SK-N-SH (cell line): ENCODE results near the gene KCNC2.

Source experiments
- FOXJ3 ChIP-seq: sonication (generic); formaldehyde crosslinking; IDR thresholded peaks from 2 replicates; pipeline ENCODE4 v1.5.1; 2020; ENCODE audit warnings: mild to moderate bottlenecking, missing genetic modification reagents
- POLR2AphosphoS5 ChIP-seq: IDR thresholded peaks from 2 replicates; pipeline ENCODE4 v1.6.1; 2012; ENCODE audit warnings: low read depth, low read length
- RFX5 ChIP-seq: IDR thresholded peaks from 2 replicates; pipeline ENCODE4 v1.6.1; 2012; ENCODE audit warnings: mild to moderate bottlenecking, improper control_type of control experiment, low read length
- SIN3A ChIP-seq: IDR thresholded peaks from 2 replicates; pipeline ENCODE4 v1.6.1; 2012; ENCODE audit warnings: low read depth, mild to moderate bottlenecking, low read length, moderate library complexity, borderline replicate concordance
- SMC3 ChIP-seq: IDR thresholded peaks from 2 replicates; pipeline ENCODE4 v1.6.1; 2012; ENCODE audit warnings: low read depth, low read length, improper control_type of control experiment
- TF ChIP-seq, protein P1 (sequence below): IDR thresholded peaks from 2 replicates; pipeline ENCODE4 v1.4.0; 2012; ENCODE audit warnings: low read depth, borderline replicate concordance
- TF ChIP-seq, protein P2 (sequence below): fragments of 200-600 bp; sonication (generic); IDR thresholded peaks from 2 replicates; pipeline ENCODE4 v1.6.1; 2017; ENCODE audit warnings: antibody characterized with exemption, mild to moderate bottlenecking, moderate library complexity

DNA sequence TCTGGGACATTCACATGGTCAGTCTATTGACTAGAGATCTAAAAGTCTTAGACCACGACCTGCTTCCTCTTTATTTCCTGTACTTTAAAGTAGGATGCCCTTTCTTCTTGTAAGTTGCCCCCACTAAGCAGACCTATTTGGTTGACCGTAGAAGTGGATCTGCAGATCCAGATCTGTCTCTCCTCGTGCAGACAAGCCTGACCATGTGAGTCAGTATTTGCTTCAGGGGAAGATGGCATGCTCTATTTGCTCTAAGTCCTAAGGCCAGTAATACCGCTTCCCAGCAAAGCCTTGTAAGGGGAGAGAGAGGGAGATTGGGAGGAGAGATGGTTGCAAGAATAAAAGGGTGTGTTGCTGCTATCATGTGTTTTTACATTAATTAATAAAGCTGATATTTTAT, 46.8 kb downstream of the KCNC2 start:
- TF ChIP-seq, protein P1, sequence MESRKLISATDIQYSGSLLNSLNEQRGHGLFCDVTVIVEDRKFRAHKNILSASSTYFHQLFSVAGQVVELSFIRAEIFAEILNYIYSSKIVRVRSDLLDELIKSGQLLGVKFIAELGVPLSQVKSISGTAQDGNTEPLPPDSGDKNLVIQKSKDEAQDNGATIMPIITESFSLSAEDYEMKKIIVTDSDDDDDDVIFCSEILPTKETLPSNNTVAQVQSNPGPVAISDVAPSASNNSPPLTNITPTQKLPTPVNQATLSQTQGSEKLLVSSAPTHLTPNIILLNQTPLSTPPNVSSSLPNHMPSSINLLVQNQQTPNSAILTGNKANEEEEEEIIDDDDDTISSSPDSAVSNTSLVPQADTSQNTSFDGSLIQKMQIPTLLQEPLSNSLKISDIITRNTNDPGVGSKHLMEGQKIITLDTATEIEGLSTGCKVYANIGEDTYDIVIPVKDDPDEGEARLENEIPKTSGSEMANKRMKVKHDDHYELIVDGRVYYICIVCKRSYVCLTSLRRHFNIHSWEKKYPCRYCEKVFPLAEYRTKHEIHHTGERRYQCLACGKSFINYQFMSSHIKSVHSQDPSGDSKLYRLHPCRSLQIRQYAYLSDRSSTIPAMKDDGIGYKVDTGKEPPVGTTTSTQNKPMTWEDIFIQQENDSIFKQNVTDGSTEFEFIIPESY, result no peak
- TF ChIP-seq SMC3 (no peak), POLR2AphosphoS5 (no peak), FOXJ3 (no peak), RFX5 (no peak), SIN3A (no peak)
- TF ChIP-seq, protein P2, sequence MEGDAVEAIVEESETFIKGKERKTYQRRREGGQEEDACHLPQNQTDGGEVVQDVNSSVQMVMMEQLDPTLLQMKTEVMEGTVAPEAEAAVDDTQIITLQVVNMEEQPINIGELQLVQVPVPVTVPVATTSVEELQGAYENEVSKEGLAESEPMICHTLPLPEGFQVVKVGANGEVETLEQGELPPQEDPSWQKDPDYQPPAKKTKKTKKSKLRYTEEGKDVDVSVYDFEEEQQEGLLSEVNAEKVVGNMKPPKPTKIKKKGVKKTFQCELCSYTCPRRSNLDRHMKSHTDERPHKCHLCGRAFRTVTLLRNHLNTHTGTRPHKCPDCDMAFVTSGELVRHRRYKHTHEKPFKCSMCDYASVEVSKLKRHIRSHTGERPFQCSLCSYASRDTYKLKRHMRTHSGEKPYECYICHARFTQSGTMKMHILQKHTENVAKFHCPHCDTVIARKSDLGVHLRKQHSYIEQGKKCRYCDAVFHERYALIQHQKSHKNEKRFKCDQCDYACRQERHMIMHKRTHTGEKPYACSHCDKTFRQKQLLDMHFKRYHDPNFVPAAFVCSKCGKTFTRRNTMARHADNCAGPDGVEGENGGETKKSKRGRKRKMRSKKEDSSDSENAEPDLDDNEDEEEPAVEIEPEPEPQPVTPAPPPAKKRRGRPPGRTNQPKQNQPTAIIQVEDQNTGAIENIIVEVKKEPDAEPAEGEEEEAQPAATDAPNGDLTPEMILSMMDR, result no peak
